GM18858 (cell line): Measurements from ENCODE around the gene PKNOX2.

Source experiments
- ATAC-seq: cut with Tn5 transposase; IDR thresholded peaks from one replicate; pipeline ENCODE4 v1.9.1; 2021; ENCODE audit not compliant: unreplicated experiment

Gene PKNOX2

DNA sequence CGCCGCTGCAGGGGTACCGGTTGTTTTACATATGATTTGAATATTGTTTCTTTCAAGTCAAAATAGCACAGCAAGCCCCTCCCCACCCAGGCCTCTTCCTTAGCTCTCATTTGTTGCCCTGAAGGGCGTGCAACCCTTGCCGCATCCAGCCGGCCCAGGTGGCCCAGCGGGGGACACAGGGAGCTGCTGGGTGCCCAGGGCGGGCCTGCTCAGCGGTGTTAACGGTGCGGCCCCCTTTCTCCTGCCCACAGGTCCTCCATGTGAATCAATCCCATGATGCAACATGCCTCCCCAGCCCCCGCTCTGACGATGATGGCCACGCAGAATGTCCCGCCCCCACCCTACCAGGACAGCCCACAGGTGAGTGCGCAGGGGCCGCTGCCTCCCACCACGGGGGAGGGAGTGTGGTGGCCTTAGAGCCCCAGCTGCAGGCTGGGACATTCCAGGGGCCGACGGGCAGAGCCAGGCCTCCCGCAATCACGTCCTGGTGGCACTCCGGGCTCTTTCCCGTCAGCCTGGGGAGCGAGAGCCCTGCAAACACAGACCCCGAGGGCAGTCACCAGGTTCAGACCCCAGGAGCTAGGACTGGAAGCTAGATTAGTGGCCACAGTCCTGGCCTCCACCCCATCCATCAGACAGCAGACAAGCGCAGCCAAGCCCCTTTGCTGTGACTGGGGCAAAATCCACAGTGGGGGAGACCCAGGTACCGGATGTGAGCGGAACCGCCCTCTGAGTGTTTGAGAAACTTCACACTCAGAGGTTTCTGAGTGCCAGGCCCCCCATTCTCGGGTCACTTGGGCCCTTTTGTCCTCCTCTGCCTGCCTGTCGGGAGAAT is 186.7 kb downstream of the PKNOX2 start:
- no peak for ATAC-seq

DNA sequence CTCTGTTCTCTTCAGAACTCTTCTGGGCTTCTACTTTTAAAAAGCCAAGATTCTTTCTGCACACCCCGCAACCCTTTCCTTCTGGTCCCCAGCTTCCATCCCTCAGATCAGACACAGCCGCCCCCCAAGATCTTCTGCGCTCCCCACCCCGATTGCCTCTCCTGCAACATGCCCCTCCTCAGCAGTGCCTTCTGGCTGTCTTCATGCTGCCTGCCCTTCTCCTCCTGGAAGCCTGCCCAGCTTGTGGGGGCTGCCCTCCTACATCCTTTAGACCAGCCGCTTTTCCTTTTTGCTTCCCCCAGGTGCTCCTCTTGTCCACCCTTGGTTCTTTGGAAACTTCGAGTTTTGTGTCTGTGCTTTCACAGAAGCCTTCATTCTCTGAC is 187.3 kb downstream of the PKNOX2 start:
- ATAC-seq, result no peak

DNA sequence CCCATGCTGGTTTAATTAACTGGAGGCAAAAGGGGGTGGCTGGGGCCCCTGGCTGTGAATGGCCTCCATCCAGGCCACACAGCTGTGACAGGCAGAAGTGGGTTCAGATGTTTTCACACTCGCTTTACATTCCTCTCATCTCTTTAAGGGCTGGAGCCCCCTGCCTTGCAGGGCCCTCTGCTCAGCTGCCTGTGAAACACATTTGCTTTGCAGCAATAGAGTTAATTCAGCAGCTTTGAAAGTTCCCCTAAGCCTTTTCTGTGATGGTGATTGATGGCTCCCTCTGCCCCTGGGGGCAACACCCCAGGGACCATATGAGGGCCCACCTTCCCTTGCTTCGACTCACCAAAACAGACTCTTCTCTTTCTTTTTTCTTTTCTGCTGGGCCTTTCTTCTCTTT is 192.2 kb downstream of the PKNOX2 start:
- ATAC-seq, result no peak

DNA sequence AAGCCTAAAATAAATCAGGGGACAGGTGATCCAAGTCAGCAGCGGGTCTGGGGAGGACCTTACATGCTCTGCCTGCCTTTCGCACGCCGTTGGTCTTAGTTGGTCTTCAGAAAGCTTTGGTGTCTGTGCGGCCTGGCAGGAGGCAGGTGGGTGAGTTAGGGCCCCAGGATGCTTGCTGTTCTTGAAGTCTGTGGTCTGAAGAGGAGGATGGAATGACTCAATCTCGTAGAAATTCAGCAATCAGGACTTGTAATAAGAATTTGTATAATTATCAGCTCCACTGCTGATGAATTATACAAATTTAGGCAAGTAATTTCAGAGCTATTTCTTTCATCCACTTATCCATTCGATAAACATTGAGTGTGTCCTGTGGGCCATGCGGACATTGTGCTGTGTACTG is 193.0 kb downstream of the PKNOX2 start:
- ATAC-seq, result no peak

DNA sequence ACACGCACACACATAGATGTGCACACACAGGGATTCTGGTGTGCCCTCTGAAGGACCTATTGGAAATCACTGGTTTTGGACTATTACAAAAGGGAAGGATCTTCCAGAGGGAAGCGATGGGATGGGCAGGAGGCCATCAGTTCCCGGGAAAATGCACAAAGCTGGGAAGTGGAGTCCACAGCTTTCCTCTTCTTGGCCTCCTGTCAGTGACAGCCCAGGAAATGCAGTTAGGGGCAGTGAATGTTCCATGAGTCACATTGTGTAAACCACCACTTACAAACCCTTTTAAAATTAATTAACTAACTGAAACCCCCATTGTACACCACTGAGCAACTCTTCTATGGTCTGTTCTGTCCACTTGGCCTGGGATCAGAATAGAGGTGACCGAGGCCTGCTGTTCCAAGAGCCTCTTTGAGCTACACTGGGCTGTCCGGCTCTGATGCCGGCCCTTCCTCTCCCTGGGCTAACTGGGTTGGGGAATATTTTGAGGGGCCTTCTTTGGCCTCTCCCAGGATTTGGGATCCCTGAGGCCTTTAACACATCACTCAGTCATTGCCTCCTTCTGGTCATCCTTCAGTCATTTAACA is 193.8 kb downstream of the PKNOX2 start:
- no peak for ATAC-seq

DNA sequence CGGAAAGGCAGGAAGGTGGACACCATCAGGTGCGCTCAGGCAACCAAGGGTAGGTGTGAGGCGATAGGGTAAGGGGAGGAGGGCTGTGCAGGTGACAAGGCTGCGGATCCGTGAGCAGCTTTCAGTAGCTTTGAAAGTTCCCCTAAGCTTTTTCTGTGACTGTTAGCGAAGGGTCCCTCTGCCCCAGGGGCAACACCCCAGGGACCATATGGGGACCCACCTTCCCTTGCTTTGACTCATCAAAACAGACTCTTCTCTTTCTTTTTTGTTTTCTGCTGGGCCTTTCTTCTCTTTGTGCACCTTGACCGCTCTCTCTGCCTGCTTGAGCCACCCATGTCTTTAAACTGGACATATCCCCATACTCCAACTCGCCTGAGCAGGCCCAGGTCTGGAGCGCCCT is 194.6 kb downstream of the PKNOX2 start:
- no peak for ATAC-seq

DNA sequence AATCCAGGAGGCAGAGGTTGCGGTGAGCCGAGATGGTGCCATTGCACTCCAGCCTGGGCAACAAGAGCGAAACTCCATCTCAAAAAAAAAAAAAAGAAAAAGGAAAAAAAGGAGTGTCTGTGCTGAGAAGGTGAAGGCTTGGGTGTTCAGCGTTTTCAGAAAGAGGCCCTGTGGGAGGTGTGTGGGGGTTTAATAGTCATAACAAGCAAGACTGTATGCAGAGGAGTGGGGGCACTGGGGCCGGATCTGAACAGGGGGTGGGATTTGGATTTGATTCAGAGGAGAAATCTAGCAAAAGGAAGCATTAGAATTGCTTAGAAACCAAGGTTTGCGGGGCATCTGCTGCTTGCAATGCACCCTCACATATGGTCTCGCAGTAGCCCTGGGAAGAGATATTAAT is 195.5 kb downstream of the PKNOX2 start:
- no peak for ATAC-seq

DNA sequence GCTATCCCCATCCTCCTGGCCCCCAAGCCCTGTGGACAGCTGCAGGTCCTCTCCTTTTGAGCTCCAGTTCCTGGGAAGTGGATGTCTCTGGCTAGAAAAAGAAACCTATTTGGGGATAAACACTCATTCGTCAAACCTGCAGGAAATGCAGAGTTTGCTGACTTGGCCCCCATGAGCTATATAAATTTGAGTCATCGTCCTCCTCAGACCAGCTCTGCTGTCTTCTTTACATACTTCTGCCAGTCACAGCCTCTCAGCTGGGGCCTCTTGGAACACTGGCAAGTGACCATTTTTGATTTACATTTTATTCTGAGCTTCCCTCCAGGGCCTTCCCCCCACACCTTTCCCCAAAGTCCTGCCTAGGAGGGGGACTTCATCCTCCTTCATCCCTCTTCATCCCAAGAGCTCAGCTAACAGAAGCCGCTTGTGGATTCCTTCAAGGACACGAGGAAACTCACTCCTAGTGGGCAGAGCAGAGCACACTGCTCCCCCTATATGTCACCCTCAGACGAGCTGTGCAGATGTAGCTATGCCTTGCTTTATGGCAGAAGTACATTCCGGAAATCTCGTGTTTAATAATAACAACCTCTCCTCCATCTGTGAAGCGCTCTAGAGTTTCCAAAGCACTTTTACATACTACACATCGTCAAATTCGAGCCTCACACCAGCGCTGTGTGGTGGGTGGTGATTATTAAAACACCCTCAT is 199.7 kb downstream of the PKNOX2 start:
- no peak for ATAC-seq

DNA sequence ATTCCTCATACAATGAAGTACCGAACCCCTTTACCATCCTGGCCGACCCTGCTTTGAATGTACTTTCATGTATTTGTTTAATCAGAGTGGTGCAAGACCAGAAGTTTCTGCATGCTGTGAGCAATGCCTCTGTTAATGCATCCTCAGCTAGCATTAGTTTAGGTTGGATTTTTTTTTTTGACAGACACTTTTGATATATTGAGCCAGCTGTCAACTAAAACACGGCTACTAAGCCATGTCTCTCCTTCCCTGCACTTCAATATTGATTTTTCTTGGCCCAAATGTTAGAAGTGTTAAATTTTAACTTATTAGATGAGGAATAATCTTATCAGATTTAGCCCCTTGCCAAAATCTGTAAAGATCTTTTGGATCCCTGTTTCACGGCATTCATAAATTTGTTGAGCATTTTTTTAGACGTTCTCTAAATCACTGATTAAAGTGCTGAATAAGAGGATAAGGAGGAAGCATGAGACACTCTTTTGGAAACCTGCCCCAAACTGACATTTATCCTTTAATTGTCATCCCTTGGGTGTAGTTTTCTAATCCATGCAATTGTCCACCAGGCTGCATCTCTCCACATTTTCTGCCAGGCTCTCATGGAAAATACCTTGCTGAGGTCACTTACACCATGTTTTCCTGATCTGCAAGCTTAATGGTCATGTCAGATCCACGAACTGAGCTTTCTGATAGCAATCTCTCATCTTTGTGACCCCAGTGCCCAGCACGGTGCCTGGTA is 200.8 kb downstream of the PKNOX2 start:
- no peak for ATAC-seq

DNA sequence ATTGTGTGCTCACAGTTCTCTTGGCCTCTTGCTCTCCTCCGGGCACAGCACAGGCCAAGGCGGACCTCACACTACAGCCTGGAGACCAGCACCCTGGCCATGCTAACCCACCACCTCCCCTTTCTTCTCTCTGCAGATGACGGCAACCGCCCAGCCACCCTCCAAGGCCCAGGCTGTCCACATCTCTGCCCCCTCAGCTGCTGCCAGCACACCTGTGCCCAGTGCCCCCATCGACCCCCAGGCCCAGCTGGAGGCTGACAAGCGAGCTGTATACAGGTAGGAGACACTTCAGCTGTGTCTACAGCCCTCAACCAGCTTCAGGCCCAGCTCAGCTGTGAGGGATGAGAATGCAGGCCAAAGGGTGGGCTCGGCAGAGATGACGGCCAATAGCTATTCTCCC is 203.2 kb downstream of the PKNOX2 start:
- ATAC-seq, result no peak

DNA sequence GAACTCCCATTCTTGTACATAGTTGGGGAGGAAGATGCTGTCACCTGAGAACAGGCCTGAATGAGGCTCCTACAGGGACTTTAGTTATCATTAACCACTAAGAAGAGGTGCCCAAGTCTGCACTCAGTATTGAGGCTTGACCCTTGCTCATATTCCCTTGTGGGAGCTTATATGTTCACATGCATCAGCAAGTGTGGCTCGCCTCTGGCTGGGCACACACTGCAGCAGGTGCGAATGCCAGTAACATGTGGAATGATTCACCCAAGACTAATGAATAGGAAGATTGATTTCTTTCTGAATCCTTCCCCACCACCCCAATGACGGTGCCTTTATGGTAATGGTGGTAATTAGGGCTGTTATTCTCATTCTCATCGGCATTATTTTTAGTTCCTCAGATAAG is 204.2 kb downstream of the PKNOX2 start:
- no peak for ATAC-seq

DNA sequence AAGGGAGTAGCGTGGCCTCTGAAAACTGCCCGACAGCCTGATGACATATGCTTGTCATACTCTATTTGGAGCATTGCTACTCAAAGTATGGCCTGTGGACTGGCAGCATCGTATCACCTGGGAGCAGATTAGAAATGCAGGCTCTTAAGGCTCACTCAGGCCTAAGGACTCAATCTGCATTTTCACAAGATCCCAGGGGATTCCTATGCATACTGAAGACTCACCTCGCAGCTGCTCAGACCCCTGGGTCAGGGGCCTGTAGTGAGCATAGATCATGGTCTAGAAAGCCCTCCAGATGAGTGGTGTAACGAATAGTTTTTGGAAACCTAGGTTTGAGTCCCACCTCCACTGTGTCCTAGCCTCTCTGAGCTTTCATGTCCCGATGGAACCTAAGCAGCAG is 205.3 kb downstream of the PKNOX2 start:
- no peak for ATAC-seq

DNA sequence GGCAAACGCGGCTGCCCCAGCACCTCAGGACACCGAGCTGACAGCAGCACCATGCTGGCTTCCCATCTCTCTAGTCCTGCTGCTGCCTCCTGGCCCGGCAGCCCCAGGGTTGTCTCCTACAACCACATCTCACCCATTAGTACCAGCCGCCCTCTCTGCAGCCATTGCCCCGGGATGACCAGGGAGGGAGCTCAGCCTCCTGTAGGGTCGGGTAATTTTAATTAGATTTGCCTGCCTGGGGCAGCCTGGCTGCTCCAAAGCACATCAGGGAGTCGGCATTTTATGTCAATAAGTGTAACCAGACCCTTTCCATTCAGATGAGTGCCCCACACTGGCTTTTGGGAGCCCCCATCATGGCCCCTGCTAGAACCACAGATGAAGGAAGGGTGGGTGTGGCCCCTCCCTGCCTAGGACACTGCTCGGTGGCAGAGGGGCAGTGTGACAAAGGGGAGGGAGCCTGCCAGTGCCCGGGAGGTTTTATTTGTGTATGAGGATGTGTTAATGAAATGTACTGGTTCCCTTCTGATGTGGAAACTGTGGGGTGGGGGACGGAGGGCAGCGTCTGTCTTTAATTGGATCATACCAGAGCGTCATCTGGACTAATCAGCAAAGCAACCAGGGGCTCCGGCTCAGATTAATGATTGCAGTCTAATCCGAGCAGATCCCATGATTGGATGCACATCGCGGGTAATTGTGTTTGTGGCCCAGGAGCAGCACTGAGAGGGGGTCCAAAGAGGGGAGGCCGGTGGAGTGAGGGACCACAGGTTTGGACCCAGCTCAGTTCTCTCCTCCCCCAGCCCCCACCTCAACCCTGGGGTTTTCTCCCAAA is 206.2 kb downstream of the PKNOX2 start:
- no peak for ATAC-seq

DNA sequence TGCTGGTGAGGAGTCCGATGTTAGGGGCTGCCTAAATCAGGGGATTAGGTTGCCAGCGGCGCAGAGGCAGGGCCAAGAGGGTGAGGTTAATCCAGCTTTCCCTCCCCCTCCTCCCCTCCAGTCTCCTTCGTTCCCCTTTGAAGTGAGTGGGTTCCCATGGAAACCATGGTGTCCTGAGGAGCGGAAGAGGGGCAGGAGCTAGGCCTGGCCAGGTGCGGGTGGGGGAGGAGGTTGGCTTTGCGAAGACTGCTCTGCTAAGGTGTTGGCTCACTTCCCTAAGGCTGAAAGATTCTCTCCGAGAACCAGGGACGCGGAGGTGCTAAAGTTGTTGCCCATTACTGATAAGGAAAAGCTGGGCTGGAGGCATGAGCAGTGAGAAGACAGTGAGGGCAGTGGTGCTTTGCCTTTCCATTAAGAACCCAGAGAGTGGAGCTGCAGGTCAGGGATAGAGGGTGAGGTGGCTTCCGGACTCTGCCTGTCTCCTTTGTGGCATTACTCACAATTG is 206.9 kb downstream of the PKNOX2 start:
- ATAC-seq, result no peak

DNA sequence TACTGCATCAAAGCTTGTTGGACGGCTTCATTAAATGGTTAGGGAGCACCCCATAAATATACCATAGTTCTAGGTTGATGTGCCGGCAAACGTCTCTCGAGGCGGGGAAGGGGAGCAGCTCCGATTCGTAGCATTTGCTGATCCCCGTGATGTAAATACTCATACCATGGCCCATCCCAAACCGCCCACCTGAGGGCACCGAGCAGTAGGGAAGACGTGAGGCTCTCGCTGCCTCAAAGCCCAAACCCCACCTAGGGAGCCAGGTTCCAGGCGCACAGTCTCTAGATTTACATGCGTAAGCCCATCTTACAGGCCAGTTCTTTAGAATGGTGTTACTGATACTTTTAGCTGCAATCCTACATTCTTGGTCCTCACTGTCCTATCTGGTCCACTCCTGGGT is 207.5 kb downstream of the PKNOX2 start:
- no peak for ATAC-seq

DNA sequence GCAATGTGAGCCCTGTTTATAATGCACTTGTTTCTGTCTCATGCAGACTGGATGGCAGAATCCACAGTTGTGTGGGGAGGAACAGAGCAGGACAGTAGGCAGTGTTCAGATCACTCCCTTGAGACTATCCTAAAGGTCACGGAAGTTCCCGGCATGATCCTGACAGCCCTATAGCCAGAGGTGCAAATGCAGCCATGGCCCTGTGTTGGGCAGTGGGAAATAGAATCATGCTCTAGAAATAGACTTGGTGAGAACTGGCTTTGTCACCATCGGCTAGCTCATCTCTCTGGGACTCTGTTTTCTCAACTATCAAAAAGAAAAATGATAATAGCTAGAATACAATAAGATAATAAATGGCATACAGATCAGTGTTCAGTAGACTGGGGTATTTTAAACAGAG is 208.4 kb downstream of the PKNOX2 start:
- ATAC-seq, result no peak

DNA sequence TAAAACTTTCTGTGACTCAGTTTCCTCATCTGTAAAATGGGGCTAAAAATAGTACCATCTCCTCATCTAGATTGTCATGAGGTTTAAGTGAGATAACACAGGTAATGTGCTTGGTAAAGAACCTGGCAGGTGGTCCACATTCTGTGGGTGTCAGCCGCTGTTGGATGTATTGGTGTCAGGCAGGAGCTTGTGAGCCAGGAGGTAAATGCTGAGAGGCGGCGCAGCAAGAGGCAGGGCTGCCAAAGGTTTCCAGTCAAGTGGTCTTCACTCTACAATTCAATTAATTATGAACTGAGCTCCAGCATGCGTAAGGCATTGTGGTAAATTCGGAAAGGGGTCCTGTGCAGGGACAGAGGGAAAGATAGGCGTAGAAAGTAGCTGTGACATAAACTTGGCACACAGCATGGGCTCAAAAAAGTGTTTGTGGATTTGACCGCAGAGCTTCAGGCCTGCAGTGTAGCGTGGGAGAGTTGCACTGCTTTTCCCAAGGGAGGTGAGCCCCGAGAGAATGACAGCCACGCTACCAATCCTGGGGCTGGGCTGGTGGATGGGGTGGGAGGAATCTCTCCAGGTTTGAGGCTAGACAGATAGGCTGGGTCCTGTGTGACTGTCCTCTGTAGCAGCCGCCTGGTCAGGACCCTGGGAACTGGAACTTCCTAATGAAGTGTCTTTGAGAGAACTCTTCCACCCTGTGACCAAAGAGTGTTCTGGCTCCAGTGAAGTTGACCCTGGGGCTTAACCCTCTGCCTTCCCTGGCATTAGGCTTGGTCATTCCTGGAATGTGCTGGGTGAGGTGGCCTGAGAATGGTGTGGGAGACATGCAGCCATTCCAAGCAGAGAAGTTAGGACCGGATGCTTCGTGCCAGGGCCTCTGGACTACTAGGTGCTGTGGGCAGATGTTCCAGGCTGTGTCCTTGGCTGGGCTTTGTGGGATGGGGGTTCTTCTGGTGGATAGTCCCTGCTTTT is 209.2 kb downstream of the PKNOX2 start:
- ATAC-seq, result no peak

DNA sequence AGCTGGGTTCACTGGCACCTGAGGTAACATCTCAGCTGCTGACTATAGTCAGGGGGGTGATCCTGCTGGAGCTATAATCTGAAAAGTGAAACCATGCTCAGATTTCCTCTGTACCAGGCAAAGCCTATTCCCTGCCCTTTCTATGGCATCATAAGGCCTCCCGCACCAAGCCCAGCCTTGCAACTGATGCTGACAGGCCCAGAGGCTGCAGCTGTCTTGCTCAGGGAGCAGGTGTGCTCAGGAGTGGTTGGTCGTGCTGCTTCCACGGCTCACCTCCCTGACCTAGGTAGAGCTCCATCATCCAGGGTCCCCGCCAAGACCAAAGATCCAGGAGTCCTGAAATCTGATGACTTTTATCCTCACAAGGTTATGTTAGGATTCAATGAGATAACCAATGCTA is 209.8 kb downstream of the PKNOX2 start:
- no peak for ATAC-seq

DNA sequence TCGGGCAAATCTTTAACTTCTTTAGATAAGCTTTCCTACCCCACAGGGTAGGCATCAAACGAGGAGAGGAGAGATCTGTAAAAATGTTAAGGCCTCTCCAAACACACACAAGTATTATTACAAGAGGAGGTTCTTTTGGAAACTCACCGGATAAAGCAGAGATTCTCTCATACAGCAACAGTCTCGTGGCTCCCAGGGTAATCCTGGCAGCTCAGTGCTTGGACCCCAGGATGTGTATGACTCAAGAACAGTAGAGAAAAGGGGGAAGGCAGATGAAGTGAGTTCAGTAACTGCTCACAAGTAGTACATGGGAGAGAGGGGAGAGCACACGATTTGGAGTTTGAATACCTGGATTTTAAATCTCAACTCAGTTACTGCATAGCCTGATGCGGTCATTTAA is 210.6 kb downstream of the PKNOX2 start:
- no peak for ATAC-seq
